ENCODE data around the gene RTL1. TPM values are rescaled to one million over a fixed set of nuclear protein-coding genes. Genes with fewer than 3 reads are reported as not detected.

The RTL1 gene
- total RNA-seq, 1 donor from 2014 or later: not detected

GRCh38 chr14:100862793-100863192, 40.7 kb downstream of the RTL1 start:
- Mint-ChIP-seq H3K27me3 (ENCODE audit: unreplicated experiment) (peaks cover 4% of the 10 kb centered on the region), H3K27ac (ENCODE audit: unreplicated experiment) (no peak overlapping the region), H3K4me3 (ENCODE audit: unreplicated experiment) (no peak overlapping the region), H3K4me1 (ENCODE audit: low read depth, unreplicated experiment) (no peaks in the 10 kb centered on the region), H3K9me3 (ENCODE audit: unreplicated experiment) (peaks cover 9% of the 10 kb centered on the region), H3K36me3 (ENCODE audit: unreplicated experiment) (no peaks in the 10 kb centered on the region)
- no peak for TF ChIP-seq CTCF (IDR thresholded peaks at IDR 0.05; ENCODE audit: partially characterized antibody, unreplicated experiment)
- DNase-seq: no peak

GRCh38 chr14:100862277-100862676, 41.2 kb downstream of the RTL1 start:
- Mint-ChIP-seq H3K27me3 (ENCODE audit: unreplicated experiment) (peaks cover 6% of the 10 kb centered on the region), H3K27ac (ENCODE audit: unreplicated experiment) (no peak overlapping the region), H3K9me3 (ENCODE audit: unreplicated experiment) (peaks cover 9% of the 10 kb centered on the region), H3K4me3 (ENCODE audit: unreplicated experiment) (no peak overlapping the region), H3K4me1 (ENCODE audit: low read depth, unreplicated experiment) (no peaks in the 10 kb centered on the region), H3K36me3 (ENCODE audit: unreplicated experiment) (no peaks in the 10 kb centered on the region)
- TF ChIP-seq CTCF (IDR thresholded peaks at IDR 0.05; ENCODE audit: partially characterized antibody, unreplicated experiment): no peak
- DNase-seq: no peak

GRCh38 chr14:100861937-100862247, 41.6 kb downstream of the RTL1 start:
- Mint-ChIP-seq H3K36me3 (ENCODE audit: unreplicated experiment) (no peaks in the 10 kb centered on the region), H3K9me3 (ENCODE audit: unreplicated experiment) (peaks cover 9% of the 10 kb centered on the region), H3K4me3 (ENCODE audit: unreplicated experiment) (no peak overlapping the region), H3K27me3 (ENCODE audit: unreplicated experiment) (peaks cover 9% of the 10 kb centered on the region), H3K27ac (ENCODE audit: unreplicated experiment) (no peak overlapping the region), H3K4me1 (ENCODE audit: low read depth, unreplicated experiment) (no peaks in the 10 kb centered on the region)
- TF ChIP-seq CTCF (IDR thresholded peaks at IDR 0.05; ENCODE audit: partially characterized antibody, unreplicated experiment): no peak
- DNase-seq: no peak

- Mint-ChIP-seq H3K9me3 (ENCODE audit: unreplicated experiment) (peaks cover 9% of the 10 kb centered on the region), H3K4me3 (ENCODE audit: unreplicated experiment) (no peak overlapping the region), H3K27me3 (ENCODE audit: unreplicated experiment) (peaks cover 9% of the 10 kb centered on the region), H3K27ac (ENCODE audit: unreplicated experiment) (no peak overlapping the region), H3K36me3 (ENCODE audit: unreplicated experiment) (no peaks in the 10 kb centered on the region), H3K4me1 (ENCODE audit: low read depth, unreplicated experiment) (no peaks in the 10 kb centered on the region)
- no peak for TF ChIP-seq CTCF (IDR thresholded peaks at IDR 0.05; ENCODE audit: partially characterized antibody, unreplicated experiment)
- DNase-seq: no peak
These were observed 42.2 kb downstream of the RTL1 start for GRCh38 chr14:100861188-100861936.

GRCh38 chr14:100860556-100861187, 42.9 kb downstream of the RTL1 start:
- H3K4me1 Mint-ChIP-seq (ENCODE audit: low read depth, unreplicated experiment): no peaks in the 10 kb centered on the region
- no peaks in the 10 kb centered on the region for H3K36me3 Mint-ChIP-seq (ENCODE audit: unreplicated experiment)
- no peak for DNase-seq
- peaks cover 9% of the 10 kb centered on the region for H3K27me3 Mint-ChIP-seq (ENCODE audit: unreplicated experiment)
- H3K9me3 Mint-ChIP-seq (ENCODE audit: unreplicated experiment): peaks cover 9% of the 10 kb centered on the region
- no peak overlapping the region for H3K27ac Mint-ChIP-seq (ENCODE audit: unreplicated experiment)
- H3K4me3 Mint-ChIP-seq (ENCODE audit: unreplicated experiment): no peak overlapping the region
- no peak for TF ChIP-seq CTCF (IDR thresholded peaks at IDR 0.05; ENCODE audit: partially characterized antibody, unreplicated experiment)

Measured in glutamatergic neuron (in vitro differentiated cells).